Measurements from ENCODE around the gene MYRFL. TPM values are rescaled to one million over a fixed set of nuclear protein-coding genes. Genes with fewer than 3 reads are reported as not detected.

The MYRFL gene
- total RNA-seq, 2 donors from 2014 or later: 0.11 TPM; not detected in 1

DNA sequence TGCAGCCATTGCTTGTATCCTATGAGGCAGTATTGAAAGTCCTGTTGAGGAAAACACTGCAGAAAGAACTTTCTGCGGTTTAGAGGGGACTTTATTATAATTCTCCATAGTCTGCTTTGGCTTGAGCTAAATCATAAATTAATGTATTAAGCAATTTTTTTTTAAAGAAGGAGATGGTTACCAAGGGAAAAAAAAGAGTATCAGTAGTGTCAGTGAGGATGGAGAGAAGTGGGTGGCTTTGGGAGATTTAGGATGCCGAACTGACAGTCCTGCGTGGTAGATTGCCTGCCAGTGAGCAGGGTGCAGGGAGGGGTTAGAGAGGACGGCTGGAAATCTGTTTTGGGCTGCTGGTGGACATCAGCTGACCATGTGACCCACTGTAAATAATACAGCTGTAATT, 96.8 kb downstream of the MYRFL start:
- Mint-ChIP-seq H3K4me1 (no peaks in the 10 kb centered on the region), H3K4me3 (no peak overlapping the region), H3K9me3 (no peaks in the 10 kb centered on the region), H3K27ac (no peak overlapping the region), H3K27me3 (peaks cover 4% of the 10 kb centered on the region), H3K36me3 (ENCODE audit: low read depth) (no peaks in the 10 kb centered on the region)
- ATAC-seq (replicated peaks): no peak

DNA sequence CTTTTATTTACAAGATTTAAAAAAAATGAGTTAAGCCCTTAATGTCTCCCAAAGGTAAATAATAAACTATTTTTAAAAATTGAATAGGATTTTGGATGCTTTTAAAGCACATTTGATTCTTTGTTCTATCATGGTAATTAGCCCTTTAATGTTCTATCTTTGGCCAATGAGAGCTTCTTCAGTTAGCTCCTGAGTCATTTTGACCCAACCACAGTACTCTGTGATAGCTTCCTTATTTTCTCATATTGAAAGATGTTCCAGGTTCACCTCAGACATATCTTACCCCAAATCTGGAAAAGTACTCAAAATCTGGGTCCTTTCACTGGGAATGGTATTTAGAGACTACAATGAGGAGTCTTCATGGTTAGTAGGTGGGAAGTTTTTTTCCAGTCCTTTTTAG, 98.0 kb downstream of the MYRFL start:
- Mint-ChIP-seq H3K27ac (no peak overlapping the region), H3K36me3 (ENCODE audit: low read depth) (no peaks in the 10 kb centered on the region), H3K27me3 (peaks cover 4% of the 10 kb centered on the region), H3K4me1 (no peaks in the 10 kb centered on the region), H3K4me3 (no peak overlapping the region), H3K9me3 (no peaks in the 10 kb centered on the region)
- no peak for ATAC-seq (replicated peaks)

DNA sequence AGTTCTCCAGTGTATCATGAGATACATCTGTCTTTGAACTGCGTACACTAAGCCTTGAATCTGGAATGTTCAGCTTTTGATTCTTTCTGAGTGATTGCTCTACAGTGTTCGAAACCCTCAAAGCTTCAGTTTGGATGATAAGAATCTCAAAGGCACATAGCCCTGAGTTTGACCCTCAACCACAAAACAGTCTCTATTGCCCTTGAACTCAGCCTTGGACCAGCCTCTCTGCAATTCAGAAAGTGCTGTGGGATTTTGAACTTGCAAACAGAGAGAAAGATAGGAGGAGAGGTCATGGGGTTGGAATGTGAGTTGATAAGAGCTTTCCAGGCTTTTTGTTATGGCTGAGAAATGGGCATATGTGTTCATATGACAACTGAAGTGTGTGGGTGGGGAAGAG, 100.3 kb downstream of the MYRFL start:
- ATAC-seq (replicated peaks): no peak
- Mint-ChIP-seq H3K36me3 (ENCODE audit: low read depth) (no peaks in the 10 kb centered on the region), H3K27ac (no peak overlapping the region), H3K4me1 (no peaks in the 10 kb centered on the region), H3K4me3 (no peak overlapping the region), H3K27me3 (peaks cover 9% of the 10 kb centered on the region), H3K9me3 (no peaks in the 10 kb centered on the region)

DNA sequence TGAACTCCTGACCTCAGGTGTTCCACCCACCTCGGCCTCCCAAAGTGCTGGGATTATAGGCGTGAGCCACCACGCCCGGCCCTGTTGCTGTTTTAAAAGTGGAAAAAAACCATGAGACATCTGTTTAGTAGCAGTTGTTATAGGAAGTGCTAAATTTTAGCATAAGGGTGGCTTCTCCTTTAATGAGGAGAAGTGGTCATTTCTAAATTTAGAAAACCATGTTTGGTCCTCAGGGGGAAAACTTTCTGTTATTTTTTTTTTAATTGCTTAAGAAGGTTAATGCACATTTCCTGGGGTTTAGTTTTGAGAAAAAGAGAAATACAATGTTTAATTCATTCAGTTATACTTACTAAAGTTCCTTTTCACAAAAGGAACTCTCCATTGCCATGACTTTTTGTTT, 102.1 kb downstream of the MYRFL start:
- no peak overlapping the region for H3K27ac Mint-ChIP-seq

DNA sequence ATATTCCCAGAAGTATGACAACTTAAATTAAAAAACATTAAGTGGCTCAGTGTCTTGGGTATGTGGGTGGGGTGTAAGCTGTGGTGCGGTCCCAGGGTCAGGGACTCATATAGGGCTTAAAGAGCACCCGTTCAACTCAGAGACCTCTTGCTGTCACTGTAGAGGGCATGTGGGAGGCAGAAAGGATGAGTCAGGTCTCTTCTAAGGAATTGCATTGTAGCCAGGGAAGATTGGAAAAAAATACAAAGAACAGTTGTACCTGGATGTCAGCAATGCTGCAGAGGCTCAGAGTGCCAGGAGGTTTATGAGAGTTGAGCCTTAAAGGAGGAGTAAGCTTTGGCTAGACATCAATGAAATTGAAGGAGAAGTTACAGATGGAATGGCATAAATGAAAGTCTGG, 104.1 kb downstream of the MYRFL start:
- Mint-ChIP-seq H3K36me3 (ENCODE audit: low read depth) (no peaks in the 10 kb centered on the region), H3K27ac (no peak overlapping the region), H3K9me3 (no peaks in the 10 kb centered on the region), H3K4me1 (no peaks in the 10 kb centered on the region), H3K27me3 (peaks cover 9% of the 10 kb centered on the region), H3K4me3 (no peak overlapping the region)
- ATAC-seq (replicated peaks): no peak

More for the DNA sequence above, 102.1 kb downstream of the MYRFL start:
- H3K4me1 Mint-ChIP-seq: no peaks in the 10 kb centered on the region
- H3K36me3 Mint-ChIP-seq (ENCODE audit: low read depth): no peaks in the 10 kb centered on the region
- no peak overlapping the region for H3K4me3 Mint-ChIP-seq
- ATAC-seq (replicated peaks): no peak
- H3K27me3 Mint-ChIP-seq: peaks cover 9% of the 10 kb centered on the region
- H3K9me3 Mint-ChIP-seq: no peaks in the 10 kb centered on the region

DNA sequence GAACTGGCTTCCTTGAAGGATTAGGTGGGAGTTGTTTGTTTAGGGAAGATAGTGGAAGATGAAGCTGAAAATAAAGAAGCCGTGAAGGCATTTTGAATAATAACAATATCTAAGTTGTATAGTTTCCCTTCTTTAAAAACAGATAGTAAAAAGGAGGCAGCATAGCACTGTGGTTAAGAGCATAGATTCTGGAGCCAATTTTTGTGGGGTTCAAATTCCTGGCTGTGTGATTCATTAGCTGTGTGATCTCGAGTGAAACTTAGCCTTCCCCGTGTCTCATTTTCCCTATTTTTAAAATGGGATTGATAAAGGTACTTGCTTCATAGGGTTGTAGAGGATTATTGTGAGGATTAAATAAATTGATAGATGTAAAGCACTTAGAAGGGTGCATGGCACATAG, 104.5 kb downstream of the MYRFL start:
- no peaks in the 10 kb centered on the region for H3K9me3 Mint-ChIP-seq
- peaks cover 9% of the 10 kb centered on the region for H3K27me3 Mint-ChIP-seq
- no peaks in the 10 kb centered on the region for H3K4me1 Mint-ChIP-seq
- H3K4me3 Mint-ChIP-seq: no peak overlapping the region
- ATAC-seq (replicated peaks): no peak
- H3K27ac Mint-ChIP-seq: no peak overlapping the region
- no peaks in the 10 kb centered on the region for H3K36me3 Mint-ChIP-seq (ENCODE audit: low read depth)

DNA sequence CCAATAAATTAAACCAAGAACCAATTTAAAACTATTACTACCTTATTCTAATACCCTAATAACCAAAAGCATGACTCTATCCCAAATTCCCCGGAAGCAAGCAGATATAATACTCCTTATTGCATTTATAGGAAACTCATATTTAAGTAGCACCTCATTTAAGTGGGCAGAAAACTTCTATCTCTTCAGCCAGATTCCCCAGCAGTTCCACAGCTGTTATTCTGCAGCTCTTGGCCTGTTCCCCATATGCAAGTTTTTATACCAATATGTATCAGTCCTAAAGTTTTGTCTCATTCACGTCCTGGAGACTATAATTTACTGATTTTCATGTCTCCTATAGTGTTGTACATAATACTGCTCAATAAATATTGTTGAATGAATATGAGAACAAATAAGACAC, 106.5 kb downstream of the MYRFL start:
- Mint-ChIP-seq H3K27me3 (peaks cover 9% of the 10 kb centered on the region), H3K9me3 (no peaks in the 10 kb centered on the region), H3K27ac (no peak overlapping the region), H3K4me1 (no peaks in the 10 kb centered on the region), H3K4me3 (no peak overlapping the region), H3K36me3 (ENCODE audit: low read depth) (no peaks in the 10 kb centered on the region)
- ATAC-seq (replicated peaks): no peak

DNA sequence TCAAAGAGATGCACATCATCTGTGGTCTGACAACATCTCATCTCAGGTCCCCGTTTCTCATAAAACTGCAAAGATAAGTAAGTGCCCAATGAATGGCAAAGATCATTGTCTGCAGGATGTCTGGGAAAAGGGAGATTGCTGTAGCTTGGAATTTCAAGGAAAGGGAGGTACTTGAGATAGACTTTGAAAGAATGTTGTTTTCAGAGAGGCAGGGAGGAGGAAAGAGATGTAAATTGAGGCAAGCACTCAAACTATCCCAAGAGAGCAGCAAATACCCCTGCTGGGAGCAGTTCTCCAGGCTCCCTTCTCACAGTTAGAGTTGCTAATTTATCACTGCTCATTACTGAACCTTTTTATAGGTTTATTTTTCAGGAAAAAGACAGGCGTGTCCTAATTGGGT, 107.1 kb downstream of the MYRFL start:
- no peak for ATAC-seq (replicated peaks)
- no peak overlapping the region for H3K4me3 Mint-ChIP-seq
- peaks cover 8% of the 10 kb centered on the region for H3K27me3 Mint-ChIP-seq
- no peaks in the 10 kb centered on the region for H3K9me3 Mint-ChIP-seq
- no peaks in the 10 kb centered on the region for H3K4me1 Mint-ChIP-seq
- no peaks in the 10 kb centered on the region for H3K36me3 Mint-ChIP-seq (ENCODE audit: low read depth)
- no peak overlapping the region for H3K27ac Mint-ChIP-seq

DNA sequence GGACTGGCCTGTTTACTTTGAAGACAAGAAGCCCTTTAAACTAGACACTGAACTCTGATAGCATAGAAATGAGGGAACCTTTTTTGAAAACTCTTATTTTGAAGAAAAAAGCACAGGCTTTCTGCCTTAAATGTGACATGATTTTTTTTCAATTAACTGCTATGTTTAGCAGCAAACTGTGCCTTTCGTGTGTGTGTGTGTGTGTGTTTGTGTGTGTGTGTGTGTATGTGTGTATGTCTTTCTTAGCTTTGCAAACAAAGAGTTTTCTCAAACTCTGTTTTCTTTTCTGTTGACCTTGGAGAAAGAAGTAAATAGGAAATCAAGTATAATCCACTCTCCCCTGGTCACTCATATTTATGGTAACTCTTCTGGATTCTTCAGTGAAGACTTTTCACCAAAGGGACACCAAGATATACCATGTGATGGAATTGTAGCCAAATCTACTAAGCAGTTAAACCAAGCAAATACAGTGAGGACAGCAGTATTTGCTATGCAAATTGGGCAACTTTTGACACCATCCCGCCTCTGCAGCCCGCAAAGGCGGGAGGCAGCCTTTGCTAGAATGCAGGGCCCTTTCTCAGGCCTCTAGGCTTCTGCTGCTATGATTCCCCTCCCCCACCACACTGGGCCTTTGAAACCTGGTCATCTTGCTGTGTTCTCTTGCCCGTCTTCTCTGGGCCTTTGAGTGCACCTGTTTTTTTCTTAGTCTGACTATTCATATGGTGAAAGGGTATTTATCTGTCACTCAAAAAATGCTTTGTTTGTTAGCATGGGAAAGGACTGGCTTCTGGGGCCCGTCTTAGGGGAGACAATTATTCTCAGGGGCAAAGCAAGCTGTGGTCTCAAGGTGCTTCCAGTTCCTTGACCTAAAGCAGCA, 107.9 kb downstream of the MYRFL start:
- Mint-ChIP-seq H3K27me3 (peaks cover 14% of the 10 kb centered on the region), H3K27ac (no peak overlapping the region), H3K36me3 (ENCODE audit: low read depth) (no peaks in the 10 kb centered on the region), H3K4me1 (no peaks in the 10 kb centered on the region), H3K9me3 (no peaks in the 10 kb centered on the region), H3K4me3 (no peak overlapping the region)
- no peak for ATAC-seq (replicated peaks)

DNA sequence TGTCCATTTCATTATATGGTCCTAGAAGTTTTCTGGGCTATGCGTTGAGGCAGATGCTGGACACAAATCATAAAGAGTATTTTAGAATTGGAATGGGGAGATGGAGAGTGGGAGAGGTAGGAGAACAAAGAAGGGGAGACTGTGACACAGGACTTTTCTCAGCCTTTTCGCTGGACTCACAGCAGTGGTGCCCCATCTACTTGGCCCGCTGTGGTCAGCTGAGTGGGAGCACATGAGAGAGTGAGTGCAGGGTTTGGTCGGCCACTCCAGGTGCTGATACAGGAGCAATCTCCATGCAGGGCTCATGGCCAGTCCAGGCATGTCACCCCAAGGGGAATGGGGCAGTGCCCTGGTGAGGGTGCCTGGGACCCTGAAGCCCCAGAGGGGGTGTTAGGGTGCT, 109.0 kb downstream of the MYRFL start:
- H3K4me3 Mint-ChIP-seq: no peak overlapping the region
- no peak overlapping the region for H3K27ac Mint-ChIP-seq
- H3K36me3 Mint-ChIP-seq (ENCODE audit: low read depth): no peaks in the 10 kb centered on the region
- peaks cover 14% of the 10 kb centered on the region for H3K27me3 Mint-ChIP-seq
- no peaks in the 10 kb centered on the region for H3K4me1 Mint-ChIP-seq
- H3K9me3 Mint-ChIP-seq: no peaks in the 10 kb centered on the region
- no peak for ATAC-seq (replicated peaks)

DNA sequence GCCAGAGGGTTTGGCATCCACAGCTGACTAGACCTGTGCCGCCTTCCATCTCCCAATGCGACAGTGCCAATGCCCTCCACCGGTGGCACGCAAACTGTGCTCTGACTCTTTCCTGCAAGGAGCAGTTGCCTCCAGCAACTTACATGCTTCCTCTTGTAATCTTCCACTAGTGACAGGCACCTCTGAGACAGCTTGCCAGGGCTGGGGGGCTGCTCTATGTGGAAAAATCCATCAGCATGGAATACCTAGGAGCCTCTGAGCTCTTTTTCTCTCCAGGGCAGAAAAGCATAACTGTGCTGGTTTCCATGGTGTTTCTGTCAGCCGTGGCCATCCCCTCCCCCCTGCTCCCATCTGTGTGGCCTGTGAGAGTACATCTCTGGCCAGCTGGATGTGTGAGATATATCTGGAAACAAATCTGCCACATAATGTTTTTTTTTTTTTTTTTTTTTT, 110.6 kb downstream of the MYRFL start:
- no peak for ATAC-seq (replicated peaks)
- Mint-ChIP-seq H3K27ac (no peak overlapping the region), H3K4me3 (no peak overlapping the region), H3K9me3 (no peaks in the 10 kb centered on the region), H3K36me3 (ENCODE audit: low read depth) (no peaks in the 10 kb centered on the region), H3K27me3 (peaks cover 8% of the 10 kb centered on the region), H3K4me1 (no peaks in the 10 kb centered on the region)

DNA sequence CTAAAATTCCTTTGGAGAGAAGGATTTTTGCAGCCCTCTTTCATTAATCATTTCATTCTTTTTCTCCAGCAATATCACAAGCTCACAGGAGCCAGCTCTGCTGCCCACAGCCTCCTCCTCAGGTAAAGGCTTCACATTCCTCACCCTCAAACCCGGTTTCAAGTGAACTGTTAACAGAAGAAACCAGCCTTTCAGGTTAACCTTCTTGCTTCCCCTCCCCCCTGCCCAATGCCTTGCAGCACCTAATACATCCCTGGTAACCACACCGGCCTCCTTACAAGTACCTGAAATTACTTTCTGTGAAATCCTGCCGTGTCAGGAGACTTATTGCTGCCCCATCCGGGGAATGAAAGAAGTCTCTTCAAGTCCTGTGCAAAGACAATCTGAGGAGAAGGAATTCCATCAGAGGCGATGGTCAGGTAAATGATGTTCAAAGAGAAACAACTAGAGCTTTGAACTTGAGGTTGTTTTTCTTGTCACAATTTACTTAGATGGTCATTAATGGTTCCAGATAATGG, 111.2 kb downstream of the MYRFL start:
- Mint-ChIP-seq H3K27ac (no peak overlapping the region), H3K9me3 (no peaks in the 10 kb centered on the region), H3K4me1 (no peaks in the 10 kb centered on the region), H3K4me3 (no peak overlapping the region), H3K36me3 (ENCODE audit: low read depth) (no peaks in the 10 kb centered on the region), H3K27me3 (peaks cover 8% of the 10 kb centered on the region)
- no peak for ATAC-seq (replicated peaks)

DNA sequence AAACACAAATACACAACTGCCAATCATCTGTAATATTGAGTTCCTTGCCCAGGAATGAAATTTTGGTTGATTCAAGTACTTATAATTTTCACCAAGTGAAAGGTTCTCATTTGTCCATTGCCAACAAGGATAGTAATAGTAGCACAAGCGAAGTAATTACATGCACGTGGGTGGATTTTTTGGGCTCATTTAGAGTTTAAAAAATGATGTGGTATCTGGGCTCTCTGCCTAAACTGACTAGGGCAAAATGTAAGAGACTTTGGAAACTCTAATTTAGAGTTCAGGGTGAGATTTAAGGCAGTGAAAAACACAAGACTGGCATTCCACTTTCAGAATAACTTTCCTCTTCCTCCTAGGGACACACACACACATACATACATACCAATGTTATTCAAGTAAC, 111.7 kb downstream of the MYRFL start:
- H3K4me1 Mint-ChIP-seq: no peaks in the 10 kb centered on the region

DNA sequence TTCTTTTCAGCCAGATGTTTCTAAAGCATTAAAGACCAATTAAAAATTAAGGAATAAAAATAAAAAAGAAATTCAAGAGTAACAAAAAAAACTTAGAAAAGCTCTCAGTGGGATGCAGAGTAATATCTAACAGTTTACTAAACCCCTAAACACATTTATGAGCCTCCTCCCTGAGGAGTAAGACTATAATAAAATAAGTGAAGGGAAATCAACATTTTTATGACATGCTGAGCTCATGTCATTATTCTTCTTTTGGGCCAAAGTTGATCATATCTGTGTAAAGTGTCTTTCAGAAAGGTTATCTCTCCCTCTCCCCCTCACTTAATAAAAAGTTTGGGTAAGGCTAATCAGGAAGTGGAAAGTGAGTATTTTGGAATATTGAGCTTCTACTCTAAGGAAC, 122.1 kb downstream of the MYRFL start:
- H3K4me3 Mint-ChIP-seq: no peak overlapping the region
- no peaks in the 10 kb centered on the region for H3K9me3 Mint-ChIP-seq
- H3K27ac Mint-ChIP-seq: no peak overlapping the region
- peaks cover 3% of the 10 kb centered on the region for H3K27me3 Mint-ChIP-seq
- H3K36me3 Mint-ChIP-seq (ENCODE audit: low read depth): no peaks in the 10 kb centered on the region
- no peak for ATAC-seq (replicated peaks)
- H3K4me1 Mint-ChIP-seq: no peaks in the 10 kb centered on the region

More for the DNA sequence above, 111.7 kb downstream of the MYRFL start:
- Mint-ChIP-seq H3K27ac (no peak overlapping the region), H3K4me3 (no peak overlapping the region), H3K27me3 (peaks cover 8% of the 10 kb centered on the region), H3K9me3 (no peaks in the 10 kb centered on the region), H3K36me3 (ENCODE audit: low read depth) (no peaks in the 10 kb centered on the region)
- no peak for ATAC-seq (replicated peaks)

DNA sequence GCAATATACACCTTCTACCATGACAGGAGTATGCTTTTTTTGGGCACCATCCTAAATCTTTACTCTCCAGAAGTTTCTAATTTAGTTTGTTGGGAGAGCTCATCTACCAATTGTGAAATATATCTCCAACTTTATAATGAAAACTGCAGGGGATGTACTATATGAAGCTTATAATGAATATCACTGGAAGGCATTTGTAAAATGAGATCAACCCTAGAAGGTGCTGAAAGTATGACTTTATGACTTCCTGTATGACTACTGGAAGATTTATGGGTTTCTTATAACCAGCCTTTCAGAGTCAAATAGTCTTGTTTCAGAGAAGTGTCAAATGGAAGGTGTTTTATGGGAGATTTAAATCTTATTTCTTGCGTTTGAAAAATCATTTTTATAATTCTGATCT, 122.9 kb downstream of the MYRFL start:
- Mint-ChIP-seq H3K9me3 (no peaks in the 10 kb centered on the region), H3K27ac (no peak overlapping the region), H3K4me3 (no peak overlapping the region), H3K27me3 (peaks cover 3% of the 10 kb centered on the region), H3K4me1 (no peaks in the 10 kb centered on the region), H3K36me3 (ENCODE audit: low read depth) (no peaks in the 10 kb centered on the region)
- ATAC-seq (replicated peaks): no peak
